LHCN-M2 (cell line): ENCODE measurements around the gene PICK1. TPM values are rescaled to one million over a fixed set of nuclear protein-coding genes. Genes with fewer than 3 reads are reported as not detected.
"Not testable (repeated sequence)": the region's sequence is repeated elsewhere in the genome, so short reads cannot be mapped to it uniquely, and the experiment has no call there.

Experiments used
- DNase-seq: peaks from one replicate; pipeline ENCODE4 v3.0.0-alpha.2; 2012; ENCODE audit warnings: low read depth
- total RNA-seq: library from RNA; depleted of rRNA; stranded (reverse); fragments of >200 nt; gene quantifications from 2 replicates; pipeline ENCODE4 v1.2.3, GENCODE V29; 2014; rRNA removed

Gene PICK1
- total RNA-seq, 1 experiment from 2014 or later, result 5.2 TPM

DNA sequence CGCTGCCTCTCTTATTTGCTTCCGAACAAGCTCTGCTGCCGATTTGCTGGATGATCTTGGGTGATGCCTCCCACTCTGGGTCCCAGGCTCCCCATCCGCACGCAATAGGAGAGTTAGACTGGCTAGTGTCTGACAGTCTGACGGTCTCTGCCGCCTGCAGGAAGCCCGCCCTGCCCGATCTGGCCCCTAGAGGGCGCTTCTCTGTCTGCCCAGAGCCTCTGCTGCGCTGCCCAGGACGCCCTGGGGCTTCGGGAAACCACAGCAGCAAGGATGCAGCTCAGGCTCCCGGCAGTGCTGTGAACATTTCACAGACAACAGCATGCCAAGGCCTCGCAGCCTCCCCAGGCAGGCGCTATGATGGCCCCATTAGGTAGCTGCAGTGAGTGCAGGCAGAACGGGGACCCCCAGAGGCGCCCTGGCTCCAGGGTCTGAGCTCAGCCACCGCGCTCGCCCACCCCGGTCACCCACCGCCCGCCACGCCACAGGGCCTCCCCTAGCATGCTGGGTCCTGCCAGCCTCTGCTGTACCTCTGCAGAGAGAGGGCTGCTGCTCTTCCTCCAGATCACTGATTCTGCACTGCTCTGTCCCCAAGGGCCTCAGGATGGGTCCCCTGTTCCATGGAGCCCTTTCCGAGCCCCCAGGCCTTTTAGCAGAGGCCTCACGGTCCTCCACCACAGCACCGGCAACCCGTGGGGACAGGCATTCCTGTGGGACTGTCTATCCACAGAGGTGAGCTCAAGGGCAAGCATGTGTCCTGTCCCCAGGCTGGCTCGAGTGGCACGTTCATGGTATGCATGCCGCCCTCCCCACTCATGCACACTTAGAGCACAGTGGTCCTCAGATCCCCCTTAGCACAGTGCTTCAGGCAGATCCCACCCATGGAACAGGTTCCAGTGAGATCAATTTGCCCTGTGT lies 57.5 kb downstream of the PICK1 start:
- DNase-seq, result peak; percentile 75

DNA sequence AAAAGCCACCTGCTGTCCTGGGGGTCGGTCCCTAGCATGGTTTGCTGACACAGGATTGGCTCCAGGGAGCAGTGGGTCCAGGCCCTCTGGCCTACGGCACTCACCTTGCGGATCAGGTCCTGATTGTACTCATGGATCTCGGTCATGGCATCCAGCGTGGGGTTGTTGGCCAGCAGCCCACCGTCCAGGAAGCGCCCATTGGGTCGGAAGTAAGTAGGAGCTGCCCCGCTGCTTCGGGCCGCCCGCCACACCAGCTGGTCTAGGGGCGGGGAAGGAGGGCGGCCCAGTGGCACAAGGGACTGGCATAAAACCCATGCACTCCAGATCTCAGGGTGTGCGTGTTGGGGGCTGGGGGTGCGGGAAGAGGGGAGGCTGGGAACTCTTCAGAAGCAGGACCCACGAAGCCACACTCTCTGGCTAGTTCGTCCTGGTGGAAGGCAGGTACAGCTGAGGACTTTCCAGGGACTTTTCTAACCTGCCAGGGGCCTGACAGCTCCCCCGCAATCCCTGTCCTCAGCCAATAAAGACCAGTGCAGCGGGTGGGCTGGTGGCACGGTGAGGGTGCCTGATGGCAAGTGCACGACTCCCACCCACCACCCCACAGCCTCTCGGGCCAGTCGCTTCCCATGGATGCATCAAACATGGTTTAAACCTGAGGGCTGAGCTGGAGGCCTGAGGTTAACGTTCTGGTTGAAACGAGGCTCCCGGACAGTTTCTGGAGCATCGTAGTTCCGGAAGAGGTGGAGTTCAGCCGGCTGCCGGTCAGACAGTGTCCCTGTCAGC lies 58.4 kb downstream of the PICK1 start:
- no peak for DNase-seq

DNA sequence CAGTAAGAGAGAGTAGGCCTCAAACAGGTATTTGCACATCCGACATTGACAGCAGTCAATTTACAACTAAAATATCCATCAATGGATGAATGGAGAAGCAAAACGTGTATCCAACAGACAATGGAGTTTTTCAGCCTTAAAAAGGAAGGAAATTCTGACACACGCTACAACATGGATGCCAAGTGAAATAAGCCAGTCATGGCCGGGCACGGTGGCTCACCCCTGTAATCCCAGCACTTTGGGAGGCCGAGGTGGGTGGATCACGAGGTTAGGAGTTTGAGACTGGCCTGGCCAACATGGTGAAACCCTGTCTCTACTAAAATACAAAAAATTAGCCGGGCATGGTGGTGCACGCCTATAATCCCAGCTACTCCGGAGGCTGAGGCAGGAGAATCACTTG lies 60.4 kb downstream of the PICK1 start:
- not testable (repeated sequence) for DNase-seq

DNA sequence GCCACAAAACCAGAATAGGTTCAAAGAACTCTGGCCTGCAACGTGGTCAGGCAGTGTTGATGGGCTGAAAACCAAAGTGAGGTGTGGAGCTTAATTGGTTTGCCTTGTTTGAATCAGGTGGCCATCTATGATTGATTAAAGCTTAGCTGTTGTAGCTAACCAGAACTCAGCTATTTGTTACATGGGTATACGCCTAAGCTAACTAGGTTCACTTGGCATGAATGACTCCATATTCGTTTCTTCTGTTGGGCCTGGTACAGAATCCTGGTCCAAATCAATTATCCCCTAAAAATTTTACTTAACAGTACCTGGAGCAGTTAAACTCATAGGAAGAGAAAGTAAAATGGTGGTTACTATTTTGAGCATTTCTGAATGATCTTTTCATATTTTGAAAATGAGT lies 61.0 kb downstream of the PICK1 start:
- no peak for DNase-seq

DNA sequence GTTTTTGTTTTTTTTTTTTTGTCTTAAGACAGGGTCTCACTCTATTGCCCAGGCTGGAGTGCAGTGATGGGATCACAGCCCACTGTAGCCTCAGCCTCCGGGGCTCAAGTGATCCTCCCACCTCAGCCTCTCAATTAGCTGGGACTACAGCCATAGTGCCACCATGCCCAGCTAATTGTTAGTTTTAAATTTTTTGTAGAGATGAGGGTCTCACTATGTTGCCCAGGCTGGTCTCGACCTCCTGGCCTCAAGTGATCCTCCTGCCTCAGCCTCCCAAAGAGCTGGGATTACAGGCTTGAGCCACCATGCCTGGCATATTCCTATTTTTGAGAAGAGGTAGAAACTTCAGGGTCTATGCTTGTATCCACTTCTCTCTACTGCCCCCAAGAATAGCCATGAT lies 61.5 kb downstream of the PICK1 start:
- not testable (repeated sequence) for DNase-seq

DNA sequence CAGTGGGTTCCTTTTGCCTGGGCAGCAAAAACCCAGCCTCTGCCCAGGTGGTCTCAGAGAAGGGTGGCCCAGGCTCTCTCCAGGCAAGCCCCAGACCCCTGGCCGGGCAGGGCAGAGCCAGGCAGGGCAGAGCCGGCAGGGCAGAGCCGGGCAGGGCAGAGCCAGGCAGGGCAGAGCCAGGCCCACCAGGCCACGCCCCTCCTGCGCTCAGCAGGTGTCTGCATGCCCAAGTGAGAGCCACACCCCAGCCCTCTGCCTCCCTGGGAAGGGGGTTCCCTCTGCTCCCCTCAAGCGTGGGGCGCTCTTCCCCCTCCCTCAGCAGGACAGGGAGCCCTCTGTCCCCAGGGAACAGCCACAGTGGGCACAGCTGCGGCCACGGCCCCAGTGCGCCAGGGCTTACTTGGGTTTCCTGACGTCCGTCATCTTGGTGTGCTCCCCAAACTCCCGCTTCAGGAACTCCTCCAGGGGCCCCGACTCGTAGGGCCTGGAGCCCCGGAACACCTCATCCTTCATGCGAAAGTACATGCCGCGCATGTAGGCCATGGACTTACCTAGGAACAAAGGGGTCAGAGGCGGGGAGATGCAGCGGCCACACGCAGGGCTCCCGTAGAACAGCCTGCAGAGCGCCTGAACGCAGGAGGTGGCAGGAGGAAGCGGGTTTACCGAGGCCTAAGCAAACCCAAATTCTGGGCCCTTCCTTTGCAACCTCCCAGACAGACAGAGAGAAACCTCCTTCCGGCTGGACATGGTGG lies 63.3 kb downstream of the PICK1 start:
- DNase-seq, result no peak

DNA sequence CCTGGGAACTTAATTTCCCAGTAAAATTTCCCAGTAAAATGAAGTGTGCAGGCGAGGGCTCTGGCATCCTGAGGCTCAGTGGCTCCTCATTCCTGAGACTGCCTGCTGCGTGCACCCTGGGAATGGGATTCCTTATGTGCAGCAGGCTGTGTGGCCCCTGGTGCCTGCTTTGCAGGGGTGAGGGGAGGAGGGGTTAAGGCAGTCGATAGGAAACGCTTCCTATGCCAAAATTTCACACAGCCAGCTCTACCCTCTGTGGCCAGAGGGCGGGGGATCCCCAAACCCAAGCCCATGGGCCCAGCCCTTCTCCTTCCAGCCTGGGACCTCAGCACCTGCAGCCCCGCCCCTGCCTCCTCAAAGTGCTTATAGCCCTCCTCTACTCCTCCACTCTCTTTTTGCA lies 65.4 kb downstream of the PICK1 start:
- no peak for DNase-seq

DNA sequence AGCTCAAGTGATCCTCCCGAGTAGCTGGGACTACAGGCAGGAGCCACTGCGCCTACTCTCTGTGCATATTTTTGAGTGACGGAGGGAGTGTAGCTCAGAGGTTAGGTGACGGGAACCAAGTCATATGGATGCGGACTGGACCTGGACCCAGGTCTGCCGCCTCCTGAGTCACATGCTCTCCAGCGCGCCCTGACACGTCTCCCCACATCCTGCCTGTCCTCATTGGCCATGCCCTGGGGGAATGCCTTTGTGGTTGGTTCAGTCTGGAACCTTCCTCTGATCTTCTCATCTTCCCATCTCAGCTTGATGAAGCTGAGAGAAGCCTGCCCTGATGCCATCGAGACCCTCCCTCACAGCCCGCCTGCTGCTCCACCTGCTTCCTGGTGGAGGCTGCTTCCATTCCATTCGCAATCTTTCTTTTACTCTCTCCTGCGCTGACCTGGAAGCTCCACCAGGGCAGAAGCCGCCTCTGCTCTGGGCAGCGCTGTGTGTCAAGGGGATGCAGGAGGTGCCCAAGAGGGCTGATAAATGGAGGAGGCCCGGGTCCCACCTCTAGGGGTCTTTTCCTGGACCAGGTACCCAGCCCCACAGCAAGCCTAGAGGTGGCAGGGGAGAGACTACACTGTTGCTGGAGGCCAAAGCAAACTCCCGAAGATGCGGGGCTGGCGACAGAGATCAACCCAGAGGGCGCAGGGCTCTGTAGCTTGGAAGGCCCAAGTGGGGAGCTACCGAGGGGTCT lies 67.2 kb downstream of the PICK1 start:
- DNase-seq, result no peak

DNA sequence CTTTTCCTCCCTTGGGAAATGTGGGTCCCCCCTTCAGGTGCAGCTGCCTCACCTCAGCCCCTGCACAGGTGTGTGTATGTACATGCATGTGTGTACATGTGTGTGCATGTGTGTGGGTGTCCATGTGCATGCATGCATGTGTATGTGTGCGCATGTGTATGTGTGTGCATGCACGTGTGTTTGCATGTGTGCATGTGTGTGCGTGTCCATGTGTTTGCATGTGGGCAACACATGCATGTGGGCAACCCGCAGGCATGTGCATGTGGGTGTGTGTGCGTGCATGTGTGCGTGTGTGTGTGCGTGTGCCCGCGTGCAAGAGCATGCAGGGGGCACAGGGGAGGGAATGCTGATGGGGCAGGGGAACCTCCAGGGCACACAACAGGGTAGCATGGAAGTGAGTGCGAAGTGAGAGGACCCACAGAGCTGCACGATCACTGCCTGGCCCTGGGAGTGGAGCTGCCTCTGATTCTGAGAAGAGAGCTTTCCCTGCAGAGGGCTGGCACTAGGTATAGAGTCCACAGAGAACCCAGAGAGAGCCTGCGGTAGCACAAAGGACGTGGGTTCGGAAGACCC lies 67.9 kb downstream of the PICK1 start:
- DNase-seq, result no peak

Other genes starting within 250 kb of the PICK1 start
- gene GCAT, start 249.5 kb upstream of the PICK1 start, total RNA-seq, result 21.2 and 23.4 TPM in 2 replicates
- gene GALR3, start 234.0 kb upstream of the PICK1 start, total RNA-seq, result not detected in 2 replicates
- 49.5 and 55.0 TPM in 2 replicates for gene ANKRD54, start 213.1 kb upstream of the PICK1 start, total RNA-seq
- 311 and 345 TPM in 2 replicates for gene EIF3L, start 208.0 kb upstream of the PICK1 start, total RNA-seq
- 52.0 and 54.6 TPM in 2 replicates for gene MICALL1, start 151.1 kb upstream of the PICK1 start, total RNA-seq
- gene C22orf23, start 103.8 kb upstream of the PICK1 start, total RNA-seq, result 0.29 TPM in 1 of 2 replicates, not detected in the other
- 45.9 and 64.8 TPM in 2 replicates for gene POLR2F, start 103.7 kb upstream of the PICK1 start, total RNA-seq
- not detected in 2 replicates for gene SOX10, start 72.8 kb upstream of the PICK1 start, total RNA-seq
- not detected in 2 replicates for gene SLC16A8, start 26.8 kb downstream of the PICK1 start, total RNA-seq
- gene BAIAP2L2, start 53.3 kb downstream of the PICK1 start, total RNA-seq, result 0.06 and 0.13 TPM in 2 replicates
- gene PLA2G6, start 124.4 kb downstream of the PICK1 start, total RNA-seq, result 6.1 and 13.3 TPM in 2 replicates
- 29.3 and 31.7 TPM in 2 replicates for gene MAFF, start 144.6 kb downstream of the PICK1 start, total RNA-seq
- 61.3 and 70.6 TPM in 2 replicates for gene TMEM184B, start 215.6 kb downstream of the PICK1 start, total RNA-seq